ENCODE results near the gene ELFN1. TPM values are rescaled to one million over a fixed set of nuclear protein-coding genes. Genes with fewer than 3 reads are reported as not detected.

Gene ELFN1
- 0.65 and 1.1 TPM in 2 replicates for total RNA-seq

DNA sequence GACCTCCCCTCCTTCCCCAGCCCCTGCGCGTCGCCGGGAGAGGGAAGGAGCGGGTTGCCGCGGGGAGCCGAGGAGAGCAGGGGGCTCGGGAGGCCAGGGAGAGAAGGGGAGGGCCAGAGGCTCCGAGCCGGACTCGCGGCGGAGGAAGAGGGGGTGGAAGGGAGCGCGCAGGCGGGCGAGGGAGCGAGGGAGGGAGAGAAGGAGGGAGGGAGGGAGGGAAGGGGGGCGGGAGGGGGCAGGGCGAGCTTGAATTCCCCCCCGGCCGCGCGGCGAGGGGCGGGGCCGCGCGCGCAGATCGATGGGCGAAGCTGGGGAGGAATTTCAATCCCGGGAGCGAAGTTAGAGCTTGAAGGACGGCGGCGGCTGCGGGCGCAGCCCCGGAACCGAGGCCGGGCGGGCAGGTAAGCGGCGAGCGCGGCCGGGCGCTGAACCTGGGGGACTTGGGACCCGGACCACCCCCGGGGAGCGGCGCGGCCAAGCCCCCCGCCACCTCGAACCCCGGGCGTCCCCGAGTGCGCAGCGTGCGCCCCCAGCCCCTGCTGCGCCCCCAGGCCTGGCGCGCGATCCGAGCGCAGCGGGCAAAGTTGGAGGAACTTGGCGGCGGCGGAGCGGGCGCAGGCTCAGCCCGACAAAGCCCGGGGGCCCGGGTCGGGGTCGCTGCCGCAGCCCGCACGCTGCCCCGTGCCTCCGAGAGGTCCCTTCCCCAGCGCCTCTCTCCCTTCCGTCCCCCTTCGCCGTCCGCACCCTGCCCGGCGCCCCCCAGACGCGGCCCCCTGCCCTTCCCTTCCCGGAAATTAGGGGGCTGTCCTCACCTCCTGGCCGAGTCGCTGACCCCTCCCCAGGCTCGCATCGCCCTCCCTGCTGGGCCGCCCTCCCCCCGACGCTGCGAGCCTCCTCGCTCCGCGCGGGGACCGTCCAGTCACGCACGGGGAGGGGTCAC lies at the start of gene ELFN1:
TSS of gene ELFN1 (plus strand) at position 324 of the 940 bp plus-strand sequence. CDS start 74,320 bp downstream, outside the sequence.

Other genes with a start within 250 kb of the ELFN1 start
- gene MICALL2, start 210.8 kb upstream of the ELFN1 start, total RNA-seq: 18.5 and 48.4 TPM in 2 replicates
- gene INTS1, start 165.9 kb upstream of the ELFN1 start, total RNA-seq: 52.8 and 63.5 TPM in 2 replicates
- 10.0 and 13.7 TPM in 2 replicates for gene MAFK, start 139.6 kb upstream of the ELFN1 start, total RNA-seq
- not detected in 2 replicates for gene TMEM184A, start 114.1 kb upstream of the ELFN1 start, total RNA-seq
- gene PSMG3, start 100.2 kb upstream of the ELFN1 start, total RNA-seq: 27.9 and 31.1 TPM in 2 replicates

Measured in cardiac atrium fibroblast (primary cell).